ENCODE measurements around the gene MAGI3.
"Not testable (repeated sequence)": the region's sequence is repeated elsewhere in the genome, so short reads cannot be mapped to it uniquely, and the experiment has no call there.

MAGI3 gene

DNA sequence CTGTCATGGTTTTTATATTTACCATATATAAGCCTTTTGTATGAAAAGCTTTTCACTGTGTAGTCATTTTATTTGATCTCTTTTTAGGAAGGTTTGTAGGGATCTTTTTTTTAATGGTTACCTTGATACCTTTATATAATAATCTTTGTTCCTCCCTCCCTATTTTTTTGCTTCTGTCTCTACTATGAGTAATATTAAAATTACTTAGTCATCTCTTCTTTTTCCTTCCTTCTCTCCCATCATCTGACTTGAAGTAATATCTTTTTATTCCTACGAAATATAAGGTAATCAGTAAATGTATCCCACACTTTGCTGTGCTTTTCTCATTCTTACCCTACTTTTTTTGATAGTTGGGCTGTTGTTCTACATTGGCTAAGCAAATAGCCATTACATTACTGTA lies 161.4 kb downstream of the MAGI3 start:
- Histone ChIP-seq H3K36me3 (ENCODE audit: low read depth) (no peaks in the 10 kb centered on the region), H3K4me1 (ENCODE audit: insufficient read depth, poor library complexity, severe bottlenecking) (peaks cover 9% of the 10 kb centered on the region), H3K27ac (ENCODE audit: poor library complexity, severe bottlenecking) (no peak overlapping the region), H3K4me3 (ENCODE audit: severe bottlenecking) (no peak overlapping the region), H3K27me3 (ENCODE audit: insufficient read depth, poor library complexity, severe bottlenecking) (no peaks in the 10 kb centered on the region), H3K9me3 (ENCODE audit: severe bottlenecking) (no peaks in the 10 kb centered on the region)
- TF ChIP-seq, protein P1, sequence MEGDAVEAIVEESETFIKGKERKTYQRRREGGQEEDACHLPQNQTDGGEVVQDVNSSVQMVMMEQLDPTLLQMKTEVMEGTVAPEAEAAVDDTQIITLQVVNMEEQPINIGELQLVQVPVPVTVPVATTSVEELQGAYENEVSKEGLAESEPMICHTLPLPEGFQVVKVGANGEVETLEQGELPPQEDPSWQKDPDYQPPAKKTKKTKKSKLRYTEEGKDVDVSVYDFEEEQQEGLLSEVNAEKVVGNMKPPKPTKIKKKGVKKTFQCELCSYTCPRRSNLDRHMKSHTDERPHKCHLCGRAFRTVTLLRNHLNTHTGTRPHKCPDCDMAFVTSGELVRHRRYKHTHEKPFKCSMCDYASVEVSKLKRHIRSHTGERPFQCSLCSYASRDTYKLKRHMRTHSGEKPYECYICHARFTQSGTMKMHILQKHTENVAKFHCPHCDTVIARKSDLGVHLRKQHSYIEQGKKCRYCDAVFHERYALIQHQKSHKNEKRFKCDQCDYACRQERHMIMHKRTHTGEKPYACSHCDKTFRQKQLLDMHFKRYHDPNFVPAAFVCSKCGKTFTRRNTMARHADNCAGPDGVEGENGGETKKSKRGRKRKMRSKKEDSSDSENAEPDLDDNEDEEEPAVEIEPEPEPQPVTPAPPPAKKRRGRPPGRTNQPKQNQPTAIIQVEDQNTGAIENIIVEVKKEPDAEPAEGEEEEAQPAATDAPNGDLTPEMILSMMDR (IDR thresholded peaks at IDR 0.05; ENCODE audit: poor library complexity, severe bottlenecking) = no peak
- ATAC-seq (ENCODE audit: low read depth) = no peak
- no peak for DNase-seq (ENCODE audit: low spot score)

DNA sequence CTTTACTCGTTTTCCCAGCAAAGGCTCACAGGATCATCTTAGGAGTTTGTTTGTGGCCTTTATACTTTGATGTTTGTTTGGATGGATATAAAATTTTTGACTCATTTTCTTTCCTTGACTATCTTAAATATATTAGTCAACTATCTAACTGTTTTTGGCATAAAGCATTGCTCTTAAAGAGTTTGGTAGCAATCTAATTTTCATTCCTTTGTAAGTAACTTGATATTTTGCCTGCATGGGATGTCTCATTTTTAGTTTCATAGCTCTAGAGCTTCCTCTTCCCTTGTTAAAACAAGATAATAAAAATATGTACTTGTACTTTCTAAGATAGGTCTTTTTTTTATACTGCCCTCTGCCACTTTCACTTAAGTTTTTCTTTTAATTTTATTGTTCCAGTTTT lies 161.9 kb downstream of the MAGI3 start:
- no peak for ATAC-seq (ENCODE audit: low read depth)
- Histone ChIP-seq H3K27me3 (ENCODE audit: insufficient read depth, poor library complexity, severe bottlenecking) (no peaks in the 10 kb centered on the region), H3K9me3 (ENCODE audit: severe bottlenecking) (no peaks in the 10 kb centered on the region), H3K4me3 (ENCODE audit: severe bottlenecking) (no peak overlapping the region), H3K36me3 (ENCODE audit: low read depth) (no peaks in the 10 kb centered on the region), H3K27ac (ENCODE audit: poor library complexity, severe bottlenecking) (no peak overlapping the region), H3K4me1 (ENCODE audit: insufficient read depth, poor library complexity, severe bottlenecking) (peaks cover 9% of the 10 kb centered on the region)
- DNase-seq (ENCODE audit: low spot score) = no peak
- TF ChIP-seq, protein P1 (IDR thresholded peaks at IDR 0.05; ENCODE audit: poor library complexity, severe bottlenecking) = no peak

DNA sequence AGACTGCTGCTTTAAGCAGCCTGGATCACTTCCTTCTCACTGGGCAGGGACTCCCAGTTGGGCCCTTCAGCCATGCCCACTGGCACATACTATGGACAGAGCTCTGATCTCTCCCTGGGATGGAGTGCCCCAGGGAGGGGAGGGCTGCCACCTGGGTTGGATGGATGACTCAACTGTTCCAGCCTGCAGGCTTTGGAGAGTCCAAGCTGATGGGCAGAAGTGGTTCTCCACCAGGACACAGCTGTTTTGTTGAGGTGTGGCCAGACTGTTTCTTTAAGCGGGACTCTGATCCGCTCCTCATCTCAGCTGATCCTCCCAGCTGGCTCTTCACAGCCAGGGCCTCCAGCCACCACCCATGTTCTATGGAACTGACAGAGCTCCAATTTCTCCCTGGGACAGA lies 166.9 kb downstream of the MAGI3 start:
- H3K4me3 ChIP-seq (ENCODE audit: severe bottlenecking) = no peak overlapping the region
- H3K27ac ChIP-seq (ENCODE audit: poor library complexity, severe bottlenecking) = no peak overlapping the region
- no peak for DNase-seq (ENCODE audit: low spot score)
- no peaks in the 10 kb centered on the region for H3K4me1 ChIP-seq (ENCODE audit: insufficient read depth, poor library complexity, severe bottlenecking)
- no peaks in the 10 kb centered on the region for H3K9me3 ChIP-seq (ENCODE audit: severe bottlenecking)
- H3K36me3 ChIP-seq (ENCODE audit: low read depth) = no peaks in the 10 kb centered on the region
- no peaks in the 10 kb centered on the region for H3K27me3 ChIP-seq (ENCODE audit: insufficient read depth, poor library complexity, severe bottlenecking)
- ATAC-seq (ENCODE audit: low read depth) = no peak
- TF ChIP-seq, protein P1 (IDR thresholded peaks at IDR 0.05; ENCODE audit: poor library complexity, severe bottlenecking) = no peak

DNA sequence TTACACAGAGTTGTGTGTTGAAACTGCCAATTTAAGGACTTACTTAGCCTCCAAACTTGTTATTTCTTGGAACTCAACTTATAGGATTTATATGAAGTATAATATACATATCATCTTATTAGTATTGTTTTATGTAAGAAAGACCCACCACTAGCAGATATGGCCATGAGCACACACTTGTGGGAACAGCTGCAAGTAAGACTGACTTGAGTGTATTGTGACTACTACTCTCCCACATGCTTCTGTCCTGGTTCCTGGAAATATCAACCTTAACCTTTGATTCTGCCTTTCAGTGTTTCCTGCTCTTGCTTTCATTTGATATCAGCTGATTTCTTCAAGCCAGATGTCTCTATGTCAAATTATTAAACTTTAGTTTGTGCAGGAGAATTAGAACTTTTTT lies 175.3 kb downstream of the MAGI3 start:
- ATAC-seq (ENCODE audit: low read depth) (no peak), DNase-seq (ENCODE audit: low spot score) (no peak)
- no peak overlapping the region for H3K4me3 ChIP-seq (ENCODE audit: severe bottlenecking)

DNA sequence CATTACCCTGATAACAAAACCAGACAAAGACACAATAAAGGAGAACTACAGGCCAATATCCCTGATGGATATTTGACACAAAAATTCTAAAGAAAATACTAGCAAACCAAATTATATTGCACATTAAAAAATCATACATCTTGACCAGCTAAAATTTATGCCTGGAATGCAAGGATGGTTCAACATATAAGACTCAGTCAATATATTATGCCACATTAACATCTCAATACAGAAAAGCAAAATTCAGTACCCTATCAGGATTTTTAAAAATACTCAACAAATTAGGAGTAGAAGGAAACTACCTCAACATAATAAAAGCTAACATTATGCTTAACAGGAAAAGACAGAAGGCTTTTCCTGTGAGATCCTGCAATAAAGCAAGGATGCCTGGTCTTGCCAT lies 177.1 kb downstream of the MAGI3 start:
- Histone ChIP-seq H3K9me3 (ENCODE audit: severe bottlenecking) (peaks cover 4% of the 10 kb centered on the region), H3K4me1 (ENCODE audit: insufficient read depth, poor library complexity, severe bottlenecking) (no peaks in the 10 kb centered on the region), H3K4me3 (ENCODE audit: severe bottlenecking) (no peak overlapping the region), H3K27me3 (ENCODE audit: insufficient read depth, poor library complexity, severe bottlenecking) (no peaks in the 10 kb centered on the region), H3K36me3 (ENCODE audit: low read depth) (no peaks in the 10 kb centered on the region; the same call in 1 of the 2 replicates), H3K27ac (ENCODE audit: poor library complexity, severe bottlenecking) (no peak overlapping the region)
- TF ChIP-seq, protein P1 (IDR thresholded peaks at IDR 0.05; ENCODE audit: poor library complexity, severe bottlenecking) = no peak
- ATAC-seq (ENCODE audit: low read depth) (no peak), DNase-seq (ENCODE audit: low spot score) (no peak)

More for the DNA sequence above, 175.3 kb downstream of the MAGI3 start:
- Histone ChIP-seq H3K9me3 (ENCODE audit: severe bottlenecking) (peaks cover 4% of the 10 kb centered on the region), H3K27me3 (ENCODE audit: insufficient read depth, poor library complexity, severe bottlenecking) (no peaks in the 10 kb centered on the region), H3K36me3 (ENCODE audit: low read depth) (no peaks in the 10 kb centered on the region; the same call in 1 of the 2 replicates), H3K27ac (ENCODE audit: poor library complexity, severe bottlenecking) (no peak overlapping the region), H3K4me1 (ENCODE audit: insufficient read depth, poor library complexity, severe bottlenecking) (no peaks in the 10 kb centered on the region)
- TF ChIP-seq, protein P1 (IDR thresholded peaks at IDR 0.05; ENCODE audit: poor library complexity, severe bottlenecking) = no peak

DNA sequence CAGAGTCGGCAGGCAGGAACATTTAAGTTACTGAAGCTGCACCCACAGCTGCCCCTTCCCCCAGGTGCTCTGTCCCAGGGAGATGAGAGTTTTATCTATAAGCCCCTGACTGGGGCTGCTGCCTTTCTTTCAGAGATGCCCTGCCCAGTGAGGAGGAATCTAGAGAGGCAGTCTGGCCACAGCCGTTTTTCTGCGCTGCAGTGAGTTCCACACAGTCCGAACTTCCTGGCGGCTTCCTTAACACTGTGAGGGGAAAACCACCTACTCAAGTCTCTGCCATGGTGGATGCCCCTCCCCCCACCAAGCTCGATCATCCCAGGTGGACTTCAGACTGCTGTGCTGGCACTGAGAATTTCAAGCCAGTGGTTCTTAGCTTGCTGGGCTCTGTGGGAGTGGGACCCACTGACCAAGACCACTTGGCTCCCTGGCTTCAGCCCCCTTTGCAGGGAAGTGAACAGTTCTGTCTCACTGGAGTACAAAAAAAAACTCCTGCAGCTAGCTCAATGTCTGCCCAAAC lies 185.5 kb downstream of the MAGI3 start:
- H3K4me3 ChIP-seq (ENCODE audit: severe bottlenecking); H3K4me1 ChIP-seq (ENCODE audit: insufficient read depth, poor library complexity, severe bottlenecking); H3K9me3 ChIP-seq (ENCODE audit: severe bottlenecking); DNase-seq (ENCODE audit: low spot score); ATAC-seq (ENCODE audit: low read depth); H3K36me3 ChIP-seq (ENCODE audit: low read depth); H3K27ac ChIP-seq (ENCODE audit: poor library complexity, severe bottlenecking); H3K27me3 ChIP-seq (ENCODE audit: insufficient read depth, poor library complexity, severe bottlenecking): not testable (repeated sequence)
